Liver (tissue), 9 donors: ENCODE results near the gene BRD4. TPM values are rescaled to one million over a fixed set of nuclear protein-coding genes. Genes with fewer than 3 reads are reported as not detected.

Experiments
- DNase-seq: peaks from one replicate; pipeline ENCODE4 v3.0.0-alpha.2; 2017; ENCODE audit warnings: low spot score
- H3K27ac ChIP-seq, 2 donors: one replicate each; pipeline ENCODE4 v1.7.0; 2013; ENCODE audit warnings: inconsistent platforms in 2 of 2, low read length in 2 of 2, control low read depth in 1 of 2, low read depth in 1 of 2, mild to moderate bottlenecking in 1 of 2
- H3K27me3 ChIP-seq, 4 donors: one replicate each; pipeline versions ENCODE4 v1.6.1 to v1.7.0; 2013; ENCODE audit warnings: low read length in 3 of 4, inconsistent platforms in 1 of 4, mild to moderate bottlenecking in 1 of 4, moderate library complexity in 1 of 4; ENCODE audit not compliant: control insufficient read depth in 4 of 4, insufficient read depth in 4 of 4
- H3K36me3 ChIP-seq, 4 donors: one replicate each; pipeline versions ENCODE4 v1.6.1 to v1.7.0; 2013; ENCODE audit warnings: low read length in 3 of 4, mild to moderate bottlenecking in 3 of 4, low read depth in 1 of 4, moderate library complexity in 1 of 4; ENCODE audit not compliant: control insufficient read depth in 4 of 4, insufficient read depth in 3 of 4
- H3K4me1 ChIP-seq, 4 donors: one replicate each; pipeline versions ENCODE4 v1.6.1 to v1.7.0; 2013; ENCODE audit warnings: low read length in 3 of 4, mild to moderate bottlenecking in 3 of 4, moderate library complexity in 1 of 4; ENCODE audit not compliant: control insufficient read depth in 4 of 4, insufficient read depth in 4 of 4
- H3K4me3 ChIP-seq, 3 donors: one replicate each; pipeline versions ENCODE4 v1.6.1 to v1.7.0; 2013; ENCODE audit warnings: low read length in 3 of 3, control low read depth in 1 of 3, low read depth in 1 of 3, mild to moderate bottlenecking in 1 of 3
- H3K9ac ChIP-seq, 2 donors: one replicate each; pipeline ENCODE4 v1.7.0; 2013; ENCODE audit warnings: low read length in 2 of 2, mild to moderate bottlenecking in 2 of 2, moderate library complexity in 2 of 2, control low read depth in 1 of 2, low read depth in 1 of 2
- H3K9me3 ChIP-seq, 4 donors: one replicate each; pipeline versions ENCODE4 v1.6.1 to v1.7.0; 2013; ENCODE audit warnings: low read length in 3 of 4; ENCODE audit not compliant: control insufficient read depth in 4 of 4
- ATF3 ChIP-seq: IDR thresholded peaks from 2 replicates; pipeline ENCODE4 v1.6.1; 2016; ENCODE audit warnings: antibody characterized with exemption
- CTCF ChIP-seq: fragments of 150-350 bp; IDR thresholded peaks from 2 replicates; pipeline ENCODE4 v1.5.1; 2017; ENCODE audit warnings: improper control_type of control experiment, low read depth, low read length; ENCODE audit not compliant: missing input control
- EGR1 ChIP-seq, 2 donors: IDR thresholded peaks; 2 replicates each; pipeline ENCODE4 v1.6.1; 2016 to 2018; ENCODE audit warnings: antibody characterized with exemption in 2 of 2, low read depth in 2 of 2
- FOXA1 ChIP-seq: IDR thresholded peaks from 2 replicates; pipeline ENCODE4 v1.6.1; 2016; ENCODE audit warnings: antibody characterized with exemption
- FOXA2 ChIP-seq: IDR thresholded peaks from 2 replicates; pipeline ENCODE4 v1.6.1; 2016; ENCODE audit warnings: antibody characterized with exemption
- GABPA ChIP-seq, 2 donors: IDR thresholded peaks in 1 of 2; conservative IDR thresholded peaks in 1 of 2; 2 replicates each; pipeline ENCODE4 v1.6.1; 2016; ENCODE audit warnings: antibody characterized with exemption in 2 of 2, mild to moderate bottlenecking in 1 of 2, moderate library complexity in 1 of 2
- HNF4A ChIP-seq, 2 donors: conservative IDR thresholded peaks; 2 replicates each; pipeline ENCODE4 v1.6.1; 2016; ENCODE audit warnings: antibody characterized with exemption in 2 of 2, mild to moderate bottlenecking in 2 of 2
- HNF4G ChIP-seq: IDR thresholded peaks from 2 replicates; pipeline ENCODE4 v1.6.1; 2016; ENCODE audit warnings: antibody characterized with exemption
- JUND ChIP-seq, 2 donors: IDR thresholded peaks; 2 replicates each; pipeline ENCODE4 v1.6.1; 2016; ENCODE audit warnings: antibody characterized with exemption in 2 of 2
- MAX ChIP-seq: IDR thresholded peaks from 2 replicates; pipeline ENCODE4 v1.6.1; 2016; ENCODE audit warnings: antibody characterized with exemption
- NR2F2 ChIP-seq: IDR thresholded peaks from 2 replicates; pipeline ENCODE4 v1.6.1; 2016; ENCODE audit warnings: antibody characterized with exemption
- RAD21 ChIP-seq, 2 donors: IDR thresholded peaks; 2 replicates each; pipeline ENCODE4 v1.6.1; 2016; ENCODE audit warnings: antibody characterized with exemption in 2 of 2, mild to moderate bottlenecking in 2 of 2
- REST ChIP-seq: IDR thresholded peaks from 2 replicates; pipeline ENCODE4 v1.6.1; 2016; ENCODE audit warnings: antibody characterized with exemption, mild to moderate bottlenecking
- RXRA ChIP-seq, 2 donors: IDR thresholded peaks; 2 replicates each; pipeline ENCODE4 v1.6.1; 2017 to 2018; ENCODE audit warnings: antibody characterized with exemption in 2 of 2, mild to moderate bottlenecking in 1 of 2
- SP1 ChIP-seq: IDR thresholded peaks from 2 replicates; pipeline ENCODE4 v1.6.1; 2018; ENCODE audit warnings: antibody characterized with exemption, mild to moderate bottlenecking
- TAF1 ChIP-seq: conservative IDR thresholded peaks from 2 replicates; pipeline ENCODE4 v1.6.1; 2016; ENCODE audit warnings: antibody characterized with exemption, mild to moderate bottlenecking
- YY1 ChIP-seq: IDR thresholded peaks from 2 replicates; pipeline ENCODE4 v1.6.1; 2016; ENCODE audit warnings: antibody characterized with exemption, mild to moderate bottlenecking
- ZBTB33 ChIP-seq: IDR thresholded peaks from 2 replicates; pipeline ENCODE4 v1.6.1; 2016; ENCODE audit warnings: antibody characterized with exemption
- WGBS: extraction: QIAGEN DNeasy Blood & Tissue Kit; methylation state at CpG from one replicate; pipeline ENCODE4 v1.1.7; 2013; 5-methylcytosine and 5-hydroxymethylcytosine counted together
- polyA plus RNA-seq, 2 donors: library from polyadenylated mRNA; stranded (reverse) in 1 of 2; unstranded in 1 of 2; fragments of 200-250 nt in 1 of 2; fragments of >200 nt in 1 of 2; fragmentation: Nextera tagmentation in 1 of 2; extraction: Ambion mirVana in 1 of 2; gene quantifications; one replicate each; pipeline versions ENCODE4 v1.2.1 to v1.2.3, GENCODE V29; 2013 to 2015
- total RNA-seq, 2 donors: library from RNA; depleted of rRNA; stranded (reverse); fragments of >200 nt; gene quantifications; one replicate each; pipeline ENCODE4 v1.2.3, GENCODE V29; 2014
- donor health status: healthy.
- donor health status: healthy.
- donor health status: healthy.
- donor health status: healthy.
- donor health status: healthy.

BRD4 gene
- total and polyA plus RNA-seq, 4 donors: 13.6 to 25.8 (median 20.5) TPM

- TF ChIP-seq ZBTB33 (no peak), YY1 (no peak), SP1 (no peak), TAF1 (no peak), RXRA (IDR thresholded peaks at IDR 0.05) (peak; percentile 61 to 82), NR2F2 (peak; percentile 66), FOXA2 (no peak), GABPA (IDR thresholded peaks at IDR 0.05 in 1 of 2, conservative IDR thresholded peaks at IDR 0.05 in 1 of 2) (no peak), HNF4G (peak; percentile 66), ATF3 (no peak), EGR1 (IDR thresholded peaks at IDR 0.05; ENCODE audit: low read depth in 2 of 2) (no peak), RAD21 (IDR thresholded peaks at IDR 0.05) (peak; percentile 3 to 7), HNF4A (conservative IDR thresholded peaks at IDR 0.05) (peak; percentile 96), CTCF (no peak), REST (no peak), FOXA1 (no peak), MAX (no peak), JUND (IDR thresholded peaks at IDR 0.05) (no peak)
- no peaks in the 10 kb centered on the region for H3K36me3 ChIP-seq
- H3K4me1 ChIP-seq: peaks cover 29 to 70% (median 60%) of the 10 kb centered on the region in 4 donors
- H3K4me3 ChIP-seq: no peak overlapping the region
- no peaks in the 10 kb centered on the region for H3K9me3 ChIP-seq
- DNase-seq: no peak
- WGBS: 24% methylated on average over 6 of the region's 6 CpGs
- peak overlapping the region in 1 of 2 donors; percentile 10 for H3K27ac ChIP-seq
- H3K27me3 ChIP-seq: no peaks in the 10 kb centered on the region
- no peak overlapping the region for H3K9ac ChIP-seq
Measured at GRCh38 chr19:15324791-15325519, 7.4 kb downstream of the BRD4 start.
